ENCODE measurements around the gene ANKRD13B.

ANKRD13B gene

GRCh38 chr17:29612404-29613280 is 19.7 kb downstream of the ANKRD13B start (continued):
- TF ChIP-seq POU6F1 (CRISPR knock-in tag; IDR thresholded peaks at IDR 0.05; ENCODE audit: borderline replicate concordance, low read depth): no peak
- TF ChIP-seq ZNF565 (CRISPR knock-in tag; conservative IDR thresholded peaks at IDR 0.05; ENCODE audit: low read depth): no peak
- no peak for TF ChIP-seq TCF4 (CRISPR knock-in tag; IDR thresholded peaks at IDR 0.05; ENCODE audit: borderline replicate concordance)
- no peak for TF ChIP-seq OSR1 (CRISPR knock-in tag; IDR thresholded peaks at IDR 0.05)
- TF ChIP-seq CSDC2 (CRISPR knock-in tag; IDR thresholded peaks at IDR 0.05): no peak
- no peak for TF ChIP-seq GLIS3 (CRISPR knock-in tag; IDR thresholded peaks at IDR 0.05)
- TF ChIP-seq ZNF70 (CRISPR knock-in tag; IDR thresholded peaks at IDR 0.05): no peak
- no peak for TF ChIP-seq ISL1 (CRISPR knock-in tag; IDR thresholded peaks at IDR 0.05)
- TF ChIP-seq ZNF8 (CRISPR knock-in tag; IDR thresholded peaks at IDR 0.05): no peak
- TF ChIP-seq ESRRG (CRISPR knock-in tag; IDR thresholded peaks at IDR 0.05): no peak
- TF ChIP-seq ARNTL (CRISPR knock-in tag; IDR thresholded peaks at IDR 0.05; ENCODE audit: borderline replicate concordance, low read depth): no peak
- TF ChIP-seq SNAI2 (CRISPR knock-in tag; IDR thresholded peaks at IDR 0.05): no peak
- TF ChIP-seq PPARA (CRISPR knock-in tag; IDR thresholded peaks at IDR 0.05; ENCODE audit: borderline replicate concordance): no peak

DNA sequence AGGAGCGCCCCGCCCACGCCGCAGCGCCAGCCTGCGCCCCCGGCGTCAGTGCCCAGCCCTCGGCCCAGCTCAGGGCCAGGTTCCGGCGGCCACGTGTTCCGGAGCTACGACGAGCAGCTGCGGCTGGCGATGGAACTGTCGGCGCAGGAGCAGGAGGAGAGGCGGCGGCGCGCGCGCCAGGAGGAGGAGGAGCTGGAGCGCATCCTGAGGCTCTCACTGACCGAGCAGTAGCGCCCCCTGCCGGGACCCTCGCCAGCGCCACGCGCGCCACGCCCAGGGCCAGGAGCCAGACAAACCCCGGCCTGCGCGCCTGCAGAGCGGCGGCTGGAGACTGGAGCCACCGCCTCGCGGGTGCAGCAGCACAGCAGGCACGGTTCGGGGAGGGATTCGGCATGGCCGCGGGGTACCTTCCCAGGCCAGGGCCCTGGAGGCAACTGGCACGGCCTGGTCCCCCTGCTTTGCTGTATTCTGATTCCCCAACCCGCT is 20.5 kb downstream of the ANKRD13B start:
- no peak for ATAC-seq

GRCh38 chr17:29613856-29614255 is 20.9 kb downstream of the ANKRD13B start:
- ATAC-seq: no peak
- TF ChIP-seq ZC3H10 (CRISPR knock-in tag; IDR thresholded peaks at IDR 0.05): no peak
- no peak for TF ChIP-seq BACH2 (CRISPR knock-in tag; IDR thresholded peaks at IDR 0.05; ENCODE audit: borderline replicate concordance)
- TF ChIP-seq ZFP3 (CRISPR knock-in tag; IDR thresholded peaks at IDR 0.05): no peak
- no peak for TF ChIP-seq ZNF8 (CRISPR knock-in tag; IDR thresholded peaks at IDR 0.05)
- TF ChIP-seq, protein P1, sequence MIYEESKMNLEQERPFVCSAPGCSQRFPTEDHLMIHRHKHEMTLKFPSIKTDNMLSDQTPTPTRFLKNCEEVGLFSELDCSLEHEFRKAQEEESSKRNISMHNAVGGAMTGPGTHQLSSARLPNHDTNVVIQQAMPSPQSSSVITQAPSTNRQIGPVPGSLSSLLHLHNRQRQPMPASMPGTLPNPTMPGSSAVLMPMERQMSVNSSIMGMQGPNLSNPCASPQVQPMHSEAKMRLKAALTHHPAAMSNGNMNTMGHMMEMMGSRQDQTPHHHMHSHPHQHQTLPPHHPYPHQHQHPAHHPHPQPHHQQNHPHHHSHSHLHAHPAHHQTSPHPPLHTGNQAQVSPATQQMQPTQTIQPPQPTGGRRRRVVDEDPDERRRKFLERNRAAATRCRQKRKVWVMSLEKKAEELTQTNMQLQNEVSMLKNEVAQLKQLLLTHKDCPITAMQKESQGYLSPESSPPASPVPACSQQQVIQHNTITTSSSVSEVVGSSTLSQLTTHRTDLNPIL (CRISPR knock-in tag; IDR thresholded peaks at IDR 0.05; ENCODE audit: low read depth): no peak
- TF ChIP-seq TOX (CRISPR knock-in tag; IDR thresholded peaks at IDR 0.05; ENCODE audit: borderline replicate concordance): no peak
- no peak for TF ChIP-seq ZFP30 (CRISPR knock-in tag; IDR thresholded peaks at IDR 0.05)
- no peak for TF ChIP-seq SNAI2 (CRISPR knock-in tag; IDR thresholded peaks at IDR 0.05)
- TF ChIP-seq, protein P2, sequence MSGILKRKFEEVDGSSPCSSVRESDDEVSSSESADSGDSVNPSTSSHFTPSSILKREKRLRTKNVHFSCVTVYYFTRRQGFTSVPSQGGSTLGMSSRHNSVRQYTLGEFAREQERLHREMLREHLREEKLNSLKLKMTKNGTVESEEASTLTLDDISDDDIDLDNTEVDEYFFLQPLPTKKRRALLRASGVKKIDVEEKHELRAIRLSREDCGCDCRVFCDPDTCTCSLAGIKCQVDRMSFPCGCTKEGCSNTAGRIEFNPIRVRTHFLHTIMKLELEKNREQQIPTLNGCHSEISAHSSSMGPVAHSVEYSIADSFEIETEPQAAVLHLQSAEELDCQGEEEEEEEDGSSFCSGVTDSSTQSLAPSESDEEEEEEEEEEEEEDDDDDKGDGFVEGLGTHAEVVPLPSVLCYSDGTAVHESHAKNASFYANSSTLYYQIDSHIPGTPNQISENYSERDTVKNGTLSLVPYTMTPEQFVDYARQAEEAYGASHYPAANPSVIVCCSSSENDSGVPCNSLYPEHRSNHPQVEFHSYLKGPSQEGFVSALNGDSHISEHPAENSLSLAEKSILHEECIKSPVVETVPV (CRISPR knock-in tag; IDR thresholded peaks at IDR 0.05): no peak
- no peak for TF ChIP-seq ISL1 (CRISPR knock-in tag; IDR thresholded peaks at IDR 0.05)
- no peak for TF ChIP-seq ZNF565 (CRISPR knock-in tag; conservative IDR thresholded peaks at IDR 0.05; ENCODE audit: low read depth)
- no peak for TF ChIP-seq CSDC2 (CRISPR knock-in tag; IDR thresholded peaks at IDR 0.05)
- TF ChIP-seq ESRRG (CRISPR knock-in tag; IDR thresholded peaks at IDR 0.05): no peak
- no peak for TF ChIP-seq ARNTL (CRISPR knock-in tag; IDR thresholded peaks at IDR 0.05; ENCODE audit: borderline replicate concordance, low read depth)

More for the DNA sequence above, 20.5 kb downstream of the ANKRD13B start:
- TF ChIP-seq SNAI2 (CRISPR knock-in tag; IDR thresholded peaks at IDR 0.05) (no peak), TCF4 (CRISPR knock-in tag; IDR thresholded peaks at IDR 0.05; ENCODE audit: borderline replicate concordance) (no peak), TOX (CRISPR knock-in tag; IDR thresholded peaks at IDR 0.05; ENCODE audit: borderline replicate concordance) (no peak), ARNTL (CRISPR knock-in tag; IDR thresholded peaks at IDR 0.05; ENCODE audit: borderline replicate concordance, low read depth) (no peak), ESRRG (CRISPR knock-in tag; IDR thresholded peaks at IDR 0.05) (no peak), ZNF565 (CRISPR knock-in tag; conservative IDR thresholded peaks at IDR 0.05; ENCODE audit: low read depth) (no peak), BACH2 (CRISPR knock-in tag; IDR thresholded peaks at IDR 0.05; ENCODE audit: borderline replicate concordance) (no peak), ZFP30 (CRISPR knock-in tag; IDR thresholded peaks at IDR 0.05) (no peak)

DNA sequence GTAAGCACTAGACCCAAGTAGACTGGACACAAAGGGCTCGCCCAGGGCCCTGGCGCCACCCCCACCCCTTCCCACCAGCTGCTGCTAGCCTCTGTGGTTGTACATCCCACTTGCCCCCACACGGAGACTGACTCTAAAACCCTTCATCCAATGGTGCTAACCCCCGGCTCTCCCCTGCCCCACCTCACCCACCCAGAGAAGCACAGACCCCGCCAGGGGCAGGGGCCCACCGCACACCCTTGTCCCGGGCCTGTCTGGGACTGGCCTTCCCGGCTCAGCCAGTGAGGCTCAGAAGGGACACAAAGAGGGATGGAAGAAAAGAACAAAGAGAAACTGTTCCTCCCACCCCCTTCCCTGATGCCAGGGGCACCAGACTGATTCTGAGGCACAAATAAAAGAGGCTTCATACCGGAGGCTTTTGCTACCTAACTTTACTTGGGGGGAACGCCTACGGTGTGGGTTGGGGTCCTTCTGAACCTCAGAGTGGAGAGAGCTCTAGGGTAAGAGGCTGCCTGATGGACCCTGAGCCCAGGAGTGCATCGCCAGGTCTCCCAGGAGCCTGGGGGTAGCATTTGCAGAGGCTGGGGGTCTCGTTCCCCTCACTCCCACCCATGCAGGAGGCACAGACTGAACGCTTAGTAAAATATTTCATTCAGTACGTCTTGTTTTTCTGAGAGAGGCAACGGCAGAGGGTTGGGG is 21.6 kb downstream of the ANKRD13B start:
- no peak for ATAC-seq
- TF ChIP-seq, protein P1 (CRISPR knock-in tag; IDR thresholded peaks at IDR 0.05; ENCODE audit: low read depth): no peak
- no peak for TF ChIP-seq ESRRG (CRISPR knock-in tag; IDR thresholded peaks at IDR 0.05)
- no peak for TF ChIP-seq ZFP3 (CRISPR knock-in tag; IDR thresholded peaks at IDR 0.05)
- TF ChIP-seq RARB (CRISPR knock-in tag; IDR thresholded peaks at IDR 0.05): no peak
- TF ChIP-seq, protein P3, sequence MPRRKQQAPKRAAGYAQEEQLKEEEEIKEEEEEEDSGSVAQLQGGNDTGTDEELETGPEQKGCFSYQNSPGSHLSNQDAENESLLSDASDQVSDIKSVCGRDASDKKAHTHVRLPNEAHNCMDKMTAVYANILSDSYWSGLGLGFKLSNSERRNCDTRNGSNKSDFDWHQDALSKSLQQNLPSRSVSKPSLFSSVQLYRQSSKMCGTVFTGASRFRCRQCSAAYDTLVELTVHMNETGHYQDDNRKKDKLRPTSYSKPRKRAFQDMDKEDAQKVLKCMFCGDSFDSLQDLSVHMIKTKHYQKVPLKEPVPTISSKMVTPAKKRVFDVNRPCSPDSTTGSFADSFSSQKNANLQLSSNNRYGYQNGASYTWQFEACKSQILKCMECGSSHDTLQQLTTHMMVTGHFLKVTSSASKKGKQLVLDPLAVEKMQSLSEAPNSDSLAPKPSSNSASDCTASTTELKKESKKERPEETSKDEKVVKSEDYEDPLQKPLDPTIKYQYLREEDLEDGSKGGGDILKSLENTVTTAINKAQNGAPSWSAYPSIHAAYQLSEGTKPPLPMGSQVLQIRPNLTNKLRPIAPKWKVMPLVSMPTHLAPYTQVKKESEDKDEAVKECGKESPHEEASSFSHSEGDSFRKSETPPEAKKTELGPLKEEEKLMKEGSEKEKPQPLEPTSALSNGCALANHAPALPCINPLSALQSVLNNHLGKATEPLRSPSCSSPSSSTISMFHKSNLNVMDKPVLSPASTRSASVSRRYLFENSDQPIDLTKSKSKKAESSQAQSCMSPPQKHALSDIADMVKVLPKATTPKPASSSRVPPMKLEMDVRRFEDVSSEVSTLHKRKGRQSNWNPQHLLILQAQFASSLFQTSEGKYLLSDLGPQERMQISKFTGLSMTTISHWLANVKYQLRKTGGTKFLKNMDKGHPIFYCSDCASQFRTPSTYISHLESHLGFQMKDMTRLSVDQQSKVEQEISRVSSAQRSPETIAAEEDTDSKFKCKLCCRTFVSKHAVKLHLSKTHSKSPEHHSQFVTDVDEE (CRISPR knock-in tag; IDR thresholded peaks at IDR 0.05): no peak
- no peak for TF ChIP-seq TCF4 (CRISPR knock-in tag; IDR thresholded peaks at IDR 0.05; ENCODE audit: borderline replicate concordance)
- no peak for TF ChIP-seq ZNF565 (CRISPR knock-in tag; conservative IDR thresholded peaks at IDR 0.05; ENCODE audit: low read depth)
- no peak for TF ChIP-seq TOX (CRISPR knock-in tag; IDR thresholded peaks at IDR 0.05; ENCODE audit: borderline replicate concordance)
- no peak for TF ChIP-seq ZNF70 (CRISPR knock-in tag; IDR thresholded peaks at IDR 0.05)
- no peak for TF ChIP-seq GLIS3 (CRISPR knock-in tag; IDR thresholded peaks at IDR 0.05)
- TF ChIP-seq ARNTL (CRISPR knock-in tag; IDR thresholded peaks at IDR 0.05; ENCODE audit: borderline replicate concordance, low read depth): no peak
- no peak for TF ChIP-seq OSR1 (CRISPR knock-in tag; IDR thresholded peaks at IDR 0.05)

Measured in SK-N-SH treated with all-trans-retinoic acid at 6 μM for 48 hours (cell line).